HepG2 (cell line): ENCODE results near the gene ZNF530.

Experiments
- BHLHE40 ChIP-seq: IDR thresholded peaks from 2 replicates; pipeline ENCODE4 v1.6.1; 2011; ENCODE audit warnings: low read length, improper control_type of control experiment
- ELF4 ChIP-seq: sonication (generic); formaldehyde crosslinking; IDR thresholded peaks from 2 replicates; pipeline ENCODE4 v1.5.0; 2020; ENCODE audit warnings: missing genetic modification reagents, mild to moderate bottlenecking, moderate library complexity, borderline replicate concordance
- EZH2 ChIP-seq: conservative IDR thresholded peaks from 2 replicates; pipeline ENCODE4 v1.6.1; 2012; ENCODE audit warnings: mild to moderate bottlenecking, low read depth, low read length, moderate library complexity
- HMG20A ChIP-seq: IDR thresholded peaks from 2 replicates; pipeline ENCODE4 v1.6.1; 2016; ENCODE audit warnings: borderline replicate concordance
- ZNF609 ChIP-seq: sonication (generic); formaldehyde crosslinking; IDR thresholded peaks from 2 replicates; pipeline ENCODE4 v1.4.0; 2020; ENCODE audit warnings: mild to moderate bottlenecking, missing genetic modification reagents, borderline replicate concordance
- ZNF614 ChIP-seq: IDR thresholded peaks from 2 replicates; pipeline ENCODE4 v1.6.1; 2018; ENCODE audit warnings: missing biosample characterization, missing genetic modification reagents, inconsistent platforms, borderline replicate concordance
- ZNF720 ChIP-seq: sonication (generic); formaldehyde crosslinking; IDR thresholded peaks from 2 replicates; pipeline ENCODE4 v1.4.0; 2020; ENCODE audit warnings: missing genetic modification reagents

DNA sequence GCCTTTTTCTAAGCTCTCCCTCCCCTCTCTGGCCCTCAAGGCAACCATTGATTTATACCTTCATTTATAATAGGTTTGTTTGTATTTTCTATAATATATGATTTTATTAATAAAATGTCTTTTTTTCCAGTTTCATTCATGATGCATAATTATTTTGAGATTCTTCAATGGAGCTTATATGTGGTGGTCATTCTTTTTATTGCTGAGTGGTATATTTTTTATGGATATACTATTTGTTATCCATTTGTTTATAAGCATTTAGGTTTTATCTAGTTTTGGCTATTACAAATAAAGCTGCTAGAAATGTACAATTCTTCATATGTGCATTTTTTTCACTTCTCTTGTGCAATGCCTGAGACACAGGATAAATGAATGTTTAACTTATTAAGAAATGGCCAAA, 44.0 kb downstream of the ZNF530 start:
- TF ChIP-seq ZNF609 (CRISPR knock-in tag): no peak
- no peak for TF ChIP-seq ZNF720 (CRISPR knock-in tag)
- TF ChIP-seq HMG20A: no peak
- TF ChIP-seq EZH2: no peak
- TF ChIP-seq BHLHE40: no peak
- no peak for TF ChIP-seq ELF4 (CRISPR knock-in tag)
- TF ChIP-seq ZNF614 (CRISPR knock-in tag): no peak
